Mesodermal cell (in vitro differentiated cells): ENCODE data around the gene HPRT1.

Experiments
- H3K27ac ChIP-seq: 2 replicates; pipeline ENCODE4 v1.7.0; 2013; ENCODE audit warnings: mild to moderate bottlenecking, low read depth, low read length, moderate library complexity; ENCODE audit not compliant: severe bottlenecking
- H3K36me3 ChIP-seq: 2 replicates; pipeline ENCODE4 v1.7.1; 2013; ENCODE audit warnings: mild to moderate bottlenecking, low read length, moderate library complexity; ENCODE audit not compliant: control insufficient read depth, insufficient read depth
- H3K4me1 ChIP-seq: one replicate; pipeline ENCODE4 v1.7.1; 2013; ENCODE audit warnings: mild to moderate bottlenecking, low read length; ENCODE audit not compliant: insufficient read depth, control insufficient read depth, poor library complexity, severe bottlenecking
- H3K4me3 ChIP-seq: 2 replicates; pipeline ENCODE4 v1.7.0; 2013; ENCODE audit warnings: low read length, control low read depth, mild to moderate bottlenecking; ENCODE audit not compliant: insufficient read depth, poor library complexity, severe bottlenecking; ENCODE audit errors: extremely low read depth
- H3K9me3 ChIP-seq: 2 replicates; pipeline ENCODE4 v1.7.1; 2013; ENCODE audit warnings: mild to moderate bottlenecking, low read length, moderate library complexity; ENCODE audit not compliant: control insufficient read depth
- whole genome bisulfite sequencing, 2 experiments: methylation state at CpG; one replicate each; pipeline ENCODE4 v1.1.5; 2013; ENCODE audit warnings: missing lambda C conversion rate in 2 of 2; ENCODE audit not compliant: insufficient coverage in 2 of 2; 5-methylcytosine and 5-hydroxymethylcytosine counted together

HPRT1 gene

GRCh38 chrX:134548257-134549201, 88.6 kb downstream of the HPRT1 start:
- peak overlapping the region; percentile 87 for H3K27ac ChIP-seq
- peak overlapping the region; percentile 60 for H3K4me3 ChIP-seq
- peaks cover 18% of the 10 kb centered on the region for H3K36me3 ChIP-seq
- peaks cover 9% of the 10 kb centered on the region for H3K4me1 ChIP-seq
- WGBS, 2 experiments: 2% methylated on average over 13 to 14 of the region's 33 CpGs
- H3K9me3 ChIP-seq: no peaks in the 10 kb centered on the region
